Panc1 (cell line): Measurements from ENCODE around the gene KLK14. TPM values are rescaled to one million over a fixed set of nuclear protein-coding genes. Genes with fewer than 3 reads are reported as not detected.

Experiments
- ATAC-seq: fragments of 200-7000 bp; cut with Tn5 transposase; 2 replicates; pipeline ENCODE4 v1.9.1; 2020; ENCODE audit warnings: mild to moderate bottlenecking, moderate library complexity
- BruUV-seq: library from RNA; stranded (reverse); fragments of 400-500 nt; replicated peaks from 2 replicates; lab custom pipeline; 2021; lab: Mats Ljungman, UMichigan
- CTCF ChIA-PET: fragments of 300-600 bp; sonication (Branson Sonifier 250); formaldehyde crosslinking; loops from one replicate; lab custom pipeline; 2022; ENCODE audit warnings: antibody characterized with exemption; lab: Charles Lee
- POLR2A ChIA-PET: fragments of 300-600 bp; sonication (Branson Sonifier 250); formaldehyde crosslinking; loops from one replicate; lab custom pipeline; 2022; ENCODE audit warnings: antibody characterized with exemption; lab: Charles Lee
- DNase-seq: peaks from one replicate; pipeline ENCODE4 v3.0.0-alpha.2; 2010; ENCODE audit warnings: low read depth, low spot score
- H3K27ac ChIP-seq: 2 replicates; pipeline ENCODE4 v1.5.1; 2011; ENCODE audit warnings: mild to moderate bottlenecking, low read length, inconsistent platforms
- H3K27me3 ChIP-seq: fragments of 200-500 bp; sonication (Bioruptor generic); 2 replicates; pipeline ENCODE4 v1.6.0; 2014; ENCODE audit warnings: low read length, inconsistent platforms; ENCODE audit not compliant: control insufficient read depth, insufficient read depth
- H3K36me3 ChIP-seq: fragments of 200-500 bp; sonication (Bioruptor generic); 2 replicates; pipeline ENCODE4 v1.5.1; 2014; ENCODE audit warnings: inconsistent platforms, mild to moderate bottlenecking, low read length, moderate library complexity; ENCODE audit not compliant: control insufficient read depth, insufficient read depth
- H3K4me1 ChIP-seq: 2 replicates; pipeline ENCODE4 v1.5.1; 2011; ENCODE audit warnings: inconsistent platforms, mild to moderate bottlenecking, low read length, moderate library complexity; ENCODE audit not compliant: control insufficient read depth, insufficient read depth
- H3K4me3 ChIP-seq, 2 experiments: 2 replicates each; pipeline ENCODE4 v1.5.1; 2011 to 2012; ENCODE audit warnings: low read depth in 2 of 2, low read length in 2 of 2, mild to moderate bottlenecking in 2 of 2, inconsistent platforms in 1 of 2, moderate library complexity in 1 of 2
- H3K9me3 ChIP-seq: fragments of 200-500 bp; sonication (Bioruptor generic); 2 replicates; pipeline ENCODE4 v1.5.1; 2014; ENCODE audit warnings: low read depth, mild to moderate bottlenecking, inconsistent platforms, low read length, moderate library complexity; ENCODE audit not compliant: control insufficient read depth, insufficient read depth
- POLR2AphosphoS5 ChIP-seq: IDR thresholded peaks from 2 replicates; pipeline ENCODE4 v1.6.1; 2012; ENCODE audit warnings: mild to moderate bottlenecking, low read depth, low read length, moderate library complexity
- SIN3A ChIP-seq: IDR thresholded peaks from 2 replicates; pipeline ENCODE4 v1.6.1; 2012; ENCODE audit warnings: low read depth, mild to moderate bottlenecking, low read length, moderate library complexity, borderline replicate concordance; ENCODE audit not compliant: insufficient read depth
- TCF7L2 ChIP-seq: IDR thresholded peaks from 2 replicates; pipeline ENCODE4 v1.6.1; 2011; ENCODE audit warnings: mild to moderate bottlenecking, low read depth, low read length, inconsistent platforms
- in situ Hi-C: cut with HindIII; loops from 2 replicates; pipeline ENCODE4 v1.10.0; 2016; ENCODE audit warnings: low sequenced_read_pairs, low pct_unique_long_range_greater_than_20kb
- intact Hi-C: fragments of 100-400 bp; cut with micrococcal nuclease; formaldehyde crosslinking; loops from one replicate; pipeline ENCODE4 v1.10.0; 2022; ENCODE audit not compliant: unreplicated experiment
- total RNA-seq: library from RNA; stranded (reverse); gene quantifications from one replicate; pipeline ENCODE4 v1.2.1, GENCODE V29; 2021; ENCODE audit not compliant: unreplicated experiment
- TF ChIP-seq, protein P1 (sequence below): fragments of 450-650 bp; IDR thresholded peaks from 2 replicates; pipeline ENCODE4 v1.5.1; 2017; ENCODE audit warnings: mild to moderate bottlenecking
- TF ChIP-seq, protein P2 (sequence below), 2 experiments: IDR thresholded peaks; 2 replicates each; pipeline ENCODE4 v1.6.1; 2011 to 2012; ENCODE audit warnings: low read depth in 2 of 2, control low read depth in 1 of 2, low read length in 1 of 2, mild to moderate bottlenecking in 1 of 2, moderate library complexity in 1 of 2; ENCODE audit not compliant: insufficient read depth in 1 of 2

KLK14 gene
- total RNA-seq, 1 experiment from 2014 or later = not detected

DNA sequence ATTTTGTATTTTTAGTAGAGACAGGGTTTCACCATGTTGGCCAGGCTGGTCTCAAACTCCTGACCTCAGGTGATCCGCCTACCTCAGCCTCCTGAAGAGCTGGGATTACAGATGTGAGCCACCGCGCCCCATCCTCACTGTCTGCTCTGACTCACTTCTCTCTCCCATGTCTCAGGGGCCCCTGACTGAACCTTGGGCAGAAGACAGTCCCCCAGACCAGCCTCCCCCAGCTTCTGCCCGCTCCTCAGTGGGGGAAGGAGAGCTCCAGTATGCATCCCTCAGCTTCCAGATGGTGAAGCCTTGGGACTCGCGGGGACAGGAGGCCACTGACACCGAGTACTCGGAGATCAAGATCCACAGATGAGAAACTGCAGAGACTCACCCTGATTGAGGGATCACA, 47.0 kb upstream of the KLK14 start:
- POLR2A ChIA-PET = no interaction called here
- H3K4me1 ChIP-seq = no peaks in the 10 kb centered on the region
- H3K4me3 ChIP-seq = no peak overlapping the region
- H3K27me3 ChIP-seq = no peaks in the 10 kb centered on the region
- DNase-seq (no peak), ATAC-seq (no peak)
- H3K27ac ChIP-seq = no peak overlapping the region
- no TSS peak for BruUV-seq
- intact Hi-C loops (no loop called here), in situ Hi-C loops (no loop called here)
- CTCF ChIA-PET = no interaction called here
- no peaks in the 10 kb centered on the region for H3K9me3 ChIP-seq
- TF ChIP-seq POLR2AphosphoS5 (no peak), TCF7L2 (no peak), SIN3A (no peak)
- TF ChIP-seq, protein P1, sequence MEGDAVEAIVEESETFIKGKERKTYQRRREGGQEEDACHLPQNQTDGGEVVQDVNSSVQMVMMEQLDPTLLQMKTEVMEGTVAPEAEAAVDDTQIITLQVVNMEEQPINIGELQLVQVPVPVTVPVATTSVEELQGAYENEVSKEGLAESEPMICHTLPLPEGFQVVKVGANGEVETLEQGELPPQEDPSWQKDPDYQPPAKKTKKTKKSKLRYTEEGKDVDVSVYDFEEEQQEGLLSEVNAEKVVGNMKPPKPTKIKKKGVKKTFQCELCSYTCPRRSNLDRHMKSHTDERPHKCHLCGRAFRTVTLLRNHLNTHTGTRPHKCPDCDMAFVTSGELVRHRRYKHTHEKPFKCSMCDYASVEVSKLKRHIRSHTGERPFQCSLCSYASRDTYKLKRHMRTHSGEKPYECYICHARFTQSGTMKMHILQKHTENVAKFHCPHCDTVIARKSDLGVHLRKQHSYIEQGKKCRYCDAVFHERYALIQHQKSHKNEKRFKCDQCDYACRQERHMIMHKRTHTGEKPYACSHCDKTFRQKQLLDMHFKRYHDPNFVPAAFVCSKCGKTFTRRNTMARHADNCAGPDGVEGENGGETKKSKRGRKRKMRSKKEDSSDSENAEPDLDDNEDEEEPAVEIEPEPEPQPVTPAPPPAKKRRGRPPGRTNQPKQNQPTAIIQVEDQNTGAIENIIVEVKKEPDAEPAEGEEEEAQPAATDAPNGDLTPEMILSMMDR = no peak
- TF ChIP-seq, protein P2, sequence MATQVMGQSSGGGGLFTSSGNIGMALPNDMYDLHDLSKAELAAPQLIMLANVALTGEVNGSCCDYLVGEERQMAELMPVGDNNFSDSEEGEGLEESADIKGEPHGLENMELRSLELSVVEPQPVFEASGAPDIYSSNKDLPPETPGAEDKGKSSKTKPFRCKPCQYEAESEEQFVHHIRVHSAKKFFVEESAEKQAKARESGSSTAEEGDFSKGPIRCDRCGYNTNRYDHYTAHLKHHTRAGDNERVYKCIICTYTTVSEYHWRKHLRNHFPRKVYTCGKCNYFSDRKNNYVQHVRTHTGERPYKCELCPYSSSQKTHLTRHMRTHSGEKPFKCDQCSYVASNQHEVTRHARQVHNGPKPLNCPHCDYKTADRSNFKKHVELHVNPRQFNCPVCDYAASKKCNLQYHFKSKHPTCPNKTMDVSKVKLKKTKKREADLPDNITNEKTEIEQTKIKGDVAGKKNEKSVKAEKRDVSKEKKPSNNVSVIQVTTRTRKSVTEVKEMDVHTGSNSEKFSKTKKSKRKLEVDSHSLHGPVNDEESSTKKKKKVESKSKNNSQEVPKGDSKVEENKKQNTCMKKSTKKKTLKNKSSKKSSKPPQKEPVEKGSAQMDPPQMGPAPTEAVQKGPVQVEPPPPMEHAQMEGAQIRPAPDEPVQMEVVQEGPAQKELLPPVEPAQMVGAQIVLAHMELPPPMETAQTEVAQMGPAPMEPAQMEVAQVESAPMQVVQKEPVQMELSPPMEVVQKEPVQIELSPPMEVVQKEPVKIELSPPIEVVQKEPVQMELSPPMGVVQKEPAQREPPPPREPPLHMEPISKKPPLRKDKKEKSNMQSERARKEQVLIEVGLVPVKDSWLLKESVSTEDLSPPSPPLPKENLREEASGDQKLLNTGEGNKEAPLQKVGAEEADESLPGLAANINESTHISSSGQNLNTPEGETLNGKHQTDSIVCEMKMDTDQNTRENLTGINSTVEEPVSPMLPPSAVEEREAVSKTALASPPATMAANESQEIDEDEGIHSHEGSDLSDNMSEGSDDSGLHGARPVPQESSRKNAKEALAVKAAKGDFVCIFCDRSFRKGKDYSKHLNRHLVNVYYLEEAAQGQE (IDR thresholded peaks at IDR 0.05; ENCODE audit: insufficient read depth in 1 of 2, low read depth in 2 of 2, low read length in 1 of 2) = no peak
- no peaks in the 10 kb centered on the region for H3K36me3 ChIP-seq

DNA sequence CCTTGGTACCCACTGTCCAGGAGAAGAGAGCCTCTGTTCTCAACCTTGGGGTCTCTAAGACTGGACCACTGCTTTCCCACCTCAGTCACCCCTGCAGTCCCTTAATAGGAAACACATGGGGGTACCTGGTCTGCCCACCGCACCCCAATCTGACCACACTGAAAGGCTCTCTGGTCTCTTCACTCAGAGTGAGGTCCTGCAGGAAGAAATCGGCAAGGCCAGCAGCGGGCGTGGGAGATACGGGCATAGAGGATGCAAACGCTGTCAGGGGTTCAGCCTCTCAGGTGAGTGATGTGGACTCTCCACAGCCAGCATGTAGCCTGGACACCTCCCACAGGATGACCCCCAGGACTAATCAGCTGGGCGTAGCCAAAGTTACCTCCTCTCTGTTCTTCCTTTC, 45.5 kb upstream of the KLK14 start:
- Histone ChIP-seq H3K27me3 (no peaks in the 10 kb centered on the region), H3K36me3 (no peaks in the 10 kb centered on the region), H3K27ac (no peak overlapping the region), H3K9me3 (no peaks in the 10 kb centered on the region), H3K4me3 (no peak overlapping the region), H3K4me1 (no peaks in the 10 kb centered on the region)
- ChIA-PET CTCF (no interaction called here), POLR2A (no interaction called here)
- no TSS peak for BruUV-seq
- TF ChIP-seq SIN3A (no peak), TCF7L2 (no peak), POLR2AphosphoS5 (no peak)
- TF ChIP-seq, protein P2 (IDR thresholded peaks at IDR 0.05; ENCODE audit: insufficient read depth in 1 of 2, low read depth in 2 of 2, low read length in 1 of 2) = no peak
- TF ChIP-seq, protein P1 = no peak
- DNase-seq (no peak), ATAC-seq (no peak)
- intact Hi-C loops = no loop called here
- in situ Hi-C loops = no loop called here
